Neuronal stem cell (in vitro differentiated cells): Measurements from ENCODE around the gene CENPP.

Experiments used
- DNase-seq: peaks from one replicate; pipeline ENCODE4 v3.0.0-alpha.2; 2013; ENCODE audit warnings: low spot score
- H2AFZ ChIP-seq: one replicate; pipeline ENCODE4 v1.6.1; 2013; ENCODE audit warnings: mild to moderate bottlenecking, low read length, inconsistent platforms
- H2AK5ac ChIP-seq: 2 replicates; pipeline ENCODE4 v1.6.1; 2013; ENCODE audit warnings: low read depth, mild to moderate bottlenecking, inconsistent platforms, low read length, moderate library complexity, mixed read lengths
- H2BK120ac ChIP-seq: 2 replicates; pipeline ENCODE4 v1.6.1; 2013; ENCODE audit warnings: low read depth, mild to moderate bottlenecking, inconsistent platforms, low read length, moderate library complexity, mixed read lengths
- H2BK12ac ChIP-seq: one replicate; pipeline ENCODE4 v1.6.1; 2013; ENCODE audit warnings: low read length, inconsistent platforms
- H2BK15ac ChIP-seq: 2 replicates; pipeline ENCODE4 v1.6.1; 2013; ENCODE audit warnings: mild to moderate bottlenecking, low read length, inconsistent platforms, mixed read lengths
- H2BK5ac ChIP-seq: one replicate; pipeline ENCODE4 v1.6.1; 2013; ENCODE audit warnings: inconsistent platforms, mild to moderate bottlenecking, low read length, moderate library complexity
- H3K14ac ChIP-seq: one replicate; pipeline ENCODE4 v1.6.1; 2013; ENCODE audit warnings: low read length, inconsistent platforms
- H3K18ac ChIP-seq: 2 replicates; pipeline ENCODE4 v1.6.1; 2013; ENCODE audit warnings: low read length, inconsistent platforms
- H3K23ac ChIP-seq: 2 replicates; pipeline ENCODE4 v1.6.1; 2013; ENCODE audit warnings: low read depth, mild to moderate bottlenecking, mixed read lengths, low read length, inconsistent platforms; ENCODE audit not compliant: poor library complexity
- H3K27ac ChIP-seq: replicated peaks from 3 replicates; pipeline ENCODE4 v1.5.1; 2013; ENCODE audit warnings: low read length, inconsistent platforms
- H3K27me3 ChIP-seq, 3 experiments: 2 replicates each; pipeline ENCODE4 v1.6.1; 2013; ENCODE audit warnings: low read length in 3 of 3, mild to moderate bottlenecking in 2 of 3, inconsistent platforms in 1 of 3, low read depth in 1 of 3, mixed read lengths in 1 of 3, moderate library complexity in 1 of 3; ENCODE audit not compliant: control insufficient read depth in 3 of 3, insufficient read depth in 3 of 3
- H3K36me3 ChIP-seq, 2 donors: replicated peaks in 1 of 2; 2 replicates each; pipeline ENCODE4 v1.6.1; 2013; ENCODE audit warnings: low read length in 2 of 2; ENCODE audit not compliant: control insufficient read depth in 2 of 2, insufficient read depth in 2 of 2
- H3K4ac ChIP-seq: 2 replicates; pipeline ENCODE4 v1.6.1; 2013; ENCODE audit warnings: inconsistent platforms, mild to moderate bottlenecking, low read length, moderate library complexity
- H3K4me1 ChIP-seq, 2 donors: 1 replicate in 1 of 2; 2 replicates in 1 of 2; pipeline ENCODE4 v1.6.1; 2013; ENCODE audit warnings: low read length in 2 of 2, low read depth in 1 of 2; ENCODE audit not compliant: control insufficient read depth in 2 of 2, insufficient read depth in 1 of 2
- H3K4me2 ChIP-seq: one replicate; pipeline ENCODE4 v1.6.1; 2013; ENCODE audit warnings: mild to moderate bottlenecking, low read length, inconsistent platforms; ENCODE audit not compliant: insufficient read depth, poor library complexity, severe bottlenecking
- H3K4me3 ChIP-seq, 2 donors: 2 replicates each; pipeline ENCODE4 v1.5.1; 2013; ENCODE audit warnings: low read length in 2 of 2, mild to moderate bottlenecking in 2 of 2, inconsistent platforms in 1 of 2, moderate library complexity in 1 of 2
- H3K79me1 ChIP-seq: one replicate; pipeline ENCODE4 v1.6.1; 2013; ENCODE audit warnings: low read depth, mild to moderate bottlenecking, inconsistent platforms, low read length, moderate library complexity
- H3K9ac ChIP-seq: one replicate; pipeline ENCODE4 v1.6.1; 2013; ENCODE audit warnings: mild to moderate bottlenecking, low read depth, low read length, inconsistent platforms; ENCODE audit not compliant: poor library complexity
- H3K9me3 ChIP-seq, 2 donors: replicated peaks in 1 of 2; 2 replicates each; pipeline versions ENCODE3 to v1.6.1; 2013; ENCODE audit warnings: low read length in 2 of 2, mild to moderate bottlenecking in 2 of 2, inconsistent platforms in 1 of 2, low read depth in 1 of 2, mixed read lengths in 1 of 2, moderate library complexity in 1 of 2; ENCODE audit not compliant: control insufficient read depth in 2 of 2, insufficient read depth in 1 of 2
- H4K8ac ChIP-seq: one replicate; pipeline ENCODE4 v1.6.1; 2013; ENCODE audit warnings: low read depth, mild to moderate bottlenecking, inconsistent platforms, low read length, moderate library complexity
- H4K91ac ChIP-seq: one replicate; pipeline ENCODE4 v1.6.1; 2013; ENCODE audit warnings: low read length, low read depth, mild to moderate bottlenecking, inconsistent platforms; ENCODE audit not compliant: poor library complexity
- WGBS, 2 donors: extraction: QIAGEN DNeasy Blood & Tissue Kit; methylation state at CpG; one replicate each; pipeline ENCODE4 v1.1.7; 2013; ENCODE audit warnings: missing lambda C conversion rate in 2 of 2, mixed read lengths in 1 of 2; ENCODE audit not compliant: insufficient read length in 2 of 2, insufficient replicate concordance in 1 of 2; ENCODE audit errors: extremely low coverage in 2 of 2; 5-methylcytosine and 5-hydroxymethylcytosine counted together

The CENPP gene

GRCh38 chr9:92300936-92301335, 24.8 kb upstream of the CENPP start:
- no CpG with 5 or more reads among the region's 1 CpG for WGBS, 2 donors
- Histone ChIP-seq H3K4me3 (no peak overlapping the region), H3K27ac (no peak overlapping the region), H3K18ac (no peak overlapping the region), H2AFZ (no peak overlapping the region), H2BK15ac (no peak overlapping the region), H3K79me1 (no peaks in the 10 kb centered on the region), H3K9ac (no peak overlapping the region), H3K9me3 (no peaks in the 10 kb centered on the region), H2BK12ac (no peak overlapping the region), H4K8ac (no peak overlapping the region), H4K91ac (no peak overlapping the region), H2BK120ac (no peak overlapping the region), H3K23ac (no peak overlapping the region), H2AK5ac (no peak overlapping the region), H3K4me2 (no peak overlapping the region), H3K14ac (no peak overlapping the region), H2BK5ac (no peak overlapping the region), H3K36me3 (peaks cover 16 to 98% of the 10 kb centered on the region in 2 donors), H3K27me3 (no peaks in the 10 kb centered on the region), H3K4ac (no peak overlapping the region), H3K4me1 (no peaks in the 10 kb centered on the region)
- no peak for DNase-seq

GRCh38 chr9:92308893-92309292, 16.9 kb upstream of the CENPP start:
- Histone ChIP-seq H2BK120ac (no peak overlapping the region), H3K9me3 (no peaks in the 10 kb centered on the region), H3K79me1 (peaks cover 2% of the 10 kb centered on the region), H3K23ac (no peak overlapping the region), H3K4me1 (no peaks in the 10 kb centered on the region), H3K4ac (no peak overlapping the region), H3K27ac (no peak overlapping the region), H3K9ac (no peak overlapping the region), H3K14ac (no peak overlapping the region), H3K27me3 (no peaks in the 10 kb centered on the region), H4K91ac (no peak overlapping the region), H2AK5ac (no peak overlapping the region), H2AFZ (no peak overlapping the region), H3K36me3 (peaks cover 24 to 95% of the 10 kb centered on the region in 2 donors), H4K8ac (no peak overlapping the region), H2BK15ac (no peak overlapping the region), H2BK12ac (no peak overlapping the region), H3K4me2 (no peak overlapping the region), H3K4me3 (no peak overlapping the region), H2BK5ac (no peak overlapping the region), H3K18ac (no peak overlapping the region)
- DNase-seq: no peak

GRCh38 chr9:92310562-92310961, 15.2 kb upstream of the CENPP start:
- H3K36me3 ChIP-seq: peaks cover 21 to 95% of the 10 kb centered on the region in 2 donors
- WGBS, 2 donors: no CpG with 5 or more reads among the region's 3 CpGs
- no peak overlapping the region for H2BK120ac ChIP-seq

GRCh38 chr9:92312887-92313623, 12.7 kb upstream of the CENPP start:
- Histone ChIP-seq H3K36me3 (peaks cover 28 to 95% of the 10 kb centered on the region in 2 donors), H3K14ac (no peak overlapping the region), H3K4me1 (no peaks in the 10 kb centered on the region), H3K27me3 (no peaks in the 10 kb centered on the region), H3K4ac (no peak overlapping the region), H2BK15ac (no peak overlapping the region), H2BK120ac (no peak overlapping the region), H3K27ac (no peak overlapping the region), H4K91ac (no peak overlapping the region), H3K4me3 (no peak overlapping the region), H2AFZ (no peak overlapping the region), H3K18ac (no peak overlapping the region), H3K23ac (no peak overlapping the region), H3K4me2 (no peak overlapping the region), H2BK5ac (no peak overlapping the region), H4K8ac (no peak overlapping the region), H3K79me1 (peaks cover 2% of the 10 kb centered on the region), H3K9me3 (no peaks in the 10 kb centered on the region), H3K9ac (no peak overlapping the region), H2AK5ac (no peak overlapping the region), H2BK12ac (no peak overlapping the region)
- no CpG with 5 or more reads among the region's 6 CpGs for WGBS, 2 donors
- DNase-seq: no peak

More at GRCh38 chr9:92310562-92310961, 15.2 kb upstream of the CENPP start:
- Histone ChIP-seq H3K9ac (no peak overlapping the region), H2BK15ac (no peak overlapping the region), H2BK5ac (no peak overlapping the region), H3K4me1 (no peaks in the 10 kb centered on the region), H3K4me3 (no peak overlapping the region), H2BK12ac (no peak overlapping the region), H4K91ac (no peak overlapping the region), H3K18ac (no peak overlapping the region), H2AFZ (no peak overlapping the region), H3K14ac (no peak overlapping the region), H2AK5ac (no peak overlapping the region), H3K23ac (no peak overlapping the region), H3K4me2 (no peak overlapping the region), H4K8ac (no peak overlapping the region), H3K79me1 (peaks cover 2% of the 10 kb centered on the region), H3K27ac (no peak overlapping the region), H3K9me3 (no peaks in the 10 kb centered on the region), H3K4ac (no peak overlapping the region), H3K27me3 (no peaks in the 10 kb centered on the region)
- DNase-seq: no peak
